Upper lobe of left lung (tissue), 6 donors: Measurements from ENCODE around the gene CCDC124. TPM values are rescaled to one million over a fixed set of nuclear protein-coding genes. Genes with fewer than 3 reads are reported as not detected.

Experiments
- ATAC-seq, 2 donors: fragments of 200-7000 bp; cut with Tn5 transposase; one replicate each; pipeline ENCODE4 v1.9.1; 2022; ENCODE audit warnings: mild to moderate bottlenecking in 2 of 2, moderate library complexity in 2 of 2; ENCODE audit not compliant: low FRiP score in 2 of 2
- DNase-seq, 2 donors: peaks; one replicate each; pipeline ENCODE4 v3.0.0-alpha.2; 2019 to 2020
- H3K27ac ChIP-seq, 4 donors: fragments of 200-600 bp; sonication (generic); one replicate each; pipeline ENCODE4 v1.5.1; 2016 to 2019
- H3K27me3 ChIP-seq, 4 donors: fragments of 200-600 bp; sonication (generic); one replicate each; pipeline ENCODE4 v1.5.1; 2017 to 2019
- H3K36me3 ChIP-seq, 4 donors: fragments of 200-600 bp; sonication (generic); one replicate each; pipeline ENCODE4 v1.5.1; 2016 to 2019
- H3K4me1 ChIP-seq, 4 donors: fragments of 200-600 bp; sonication (generic); one replicate each; pipeline ENCODE4 v1.5.1; 2018 to 2019
- H3K4me3 ChIP-seq, 4 donors: fragments of 200-600 bp; sonication (generic); one replicate each; pipeline ENCODE4 v1.5.1; 2017 to 2019; ENCODE audit warnings: mild to moderate bottlenecking in 2 of 4, moderate library complexity in 1 of 4
- H3K9me3 ChIP-seq, 4 donors: fragments of 200-600 bp; sonication (generic); one replicate each; pipeline ENCODE4 v1.5.1; 2018 to 2019
- EP300 ChIP-seq, 4 donors: sonication (generic); formaldehyde crosslinking; IDR thresholded peaks; one replicate each; pipeline ENCODE4 v1.5.1; 2017; ENCODE audit warnings: antibody characterized with exemption in 4 of 4, control low read depth in 2 of 4
- POLR2A ChIP-seq, 4 donors: fragments of 450-650 bp; IDR thresholded peaks; one replicate each; pipeline ENCODE4 v1.5.1; 2016 to 2017; ENCODE audit warnings: antibody characterized with exemption in 4 of 4, mild to moderate bottlenecking in 2 of 4
- POLR2AphosphoS5 ChIP-seq, 2 donors: sonication (generic); formaldehyde crosslinking; IDR thresholded peaks; one replicate each; pipeline ENCODE4 v1.5.1; 2017; ENCODE audit warnings: antibody characterized with exemption in 2 of 2
- WGBS, 2 donors: methylation state at CpG; one replicate each; pipeline ENCODE4 v1.1.5; 2017 to 2018; 5-methylcytosine and 5-hydroxymethylcytosine counted together
- total RNA-seq, 6 donors: library from RNA; depleted of rRNA in 4 of 6; stranded (reverse); fragments of >200 nt in 4 of 6; gene quantifications; one replicate each; pipeline versions ENCODE4 v1.1.0 to v1.2.1, GENCODE V29; 2016 to 2021
- TF ChIP-seq, protein P1 (sequence below), 6 experiments: fragments of 450-650 bp in 4 of 6; fragments of 200-600 bp in 2 of 6; sonication (generic) in 2 of 6; IDR thresholded peaks; one replicate each; pipeline ENCODE4 v1.5.1; 2016 to 2019; ENCODE audit warnings: antibody characterized with exemption in 6 of 6
- donor health status: DM: no; HTN: no; CAD: no; lungs with moderate emphysema.
- donor health status: DM: no; HTN: yes; CAD: no; lungs with severe emphysema.

Gene CCDC124
- total RNA-seq, 6 donors from 2014 or later, result 50.2 to 83.3 (median 62.1) TPM

DNA sequence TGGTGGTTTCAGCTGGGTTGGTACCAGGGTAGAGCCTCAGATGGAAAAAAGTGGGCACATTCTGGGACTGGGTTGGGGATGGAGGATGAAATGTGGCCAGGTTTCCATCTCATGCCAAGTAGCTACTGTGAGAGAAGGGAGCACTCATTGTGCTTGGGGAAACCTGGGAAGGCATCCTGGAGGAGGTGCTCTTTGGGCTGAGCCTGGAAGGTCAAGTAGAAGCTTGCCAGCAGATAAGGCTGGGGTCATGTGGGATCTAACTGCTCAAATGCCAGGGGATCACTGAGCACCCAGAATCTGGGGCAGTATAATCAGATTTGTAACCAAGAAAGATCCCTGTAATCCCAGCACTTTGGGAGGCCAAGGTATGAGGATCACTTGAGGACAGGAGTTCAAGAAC, 25.1 kb downstream of the CCDC124 start:
- ATAC-seq, result no peak
- no peak overlapping the region for H3K4me3 ChIP-seq
- H3K4me1 ChIP-seq, result peaks cover 0 to 2% (median under 1%) of the 10 kb centered on the region in 4 donors
- peaks cover 0 to 13% (median 10%) of the 10 kb centered on the region in 4 donors for H3K27me3 ChIP-seq
- no peak for TF ChIP-seq POLR2A (IDR thresholded peaks at IDR 0.05)
- TF ChIP-seq POLR2AphosphoS5 (IDR thresholded peaks at IDR 0.05), result no peak
- TF ChIP-seq, protein P1, sequence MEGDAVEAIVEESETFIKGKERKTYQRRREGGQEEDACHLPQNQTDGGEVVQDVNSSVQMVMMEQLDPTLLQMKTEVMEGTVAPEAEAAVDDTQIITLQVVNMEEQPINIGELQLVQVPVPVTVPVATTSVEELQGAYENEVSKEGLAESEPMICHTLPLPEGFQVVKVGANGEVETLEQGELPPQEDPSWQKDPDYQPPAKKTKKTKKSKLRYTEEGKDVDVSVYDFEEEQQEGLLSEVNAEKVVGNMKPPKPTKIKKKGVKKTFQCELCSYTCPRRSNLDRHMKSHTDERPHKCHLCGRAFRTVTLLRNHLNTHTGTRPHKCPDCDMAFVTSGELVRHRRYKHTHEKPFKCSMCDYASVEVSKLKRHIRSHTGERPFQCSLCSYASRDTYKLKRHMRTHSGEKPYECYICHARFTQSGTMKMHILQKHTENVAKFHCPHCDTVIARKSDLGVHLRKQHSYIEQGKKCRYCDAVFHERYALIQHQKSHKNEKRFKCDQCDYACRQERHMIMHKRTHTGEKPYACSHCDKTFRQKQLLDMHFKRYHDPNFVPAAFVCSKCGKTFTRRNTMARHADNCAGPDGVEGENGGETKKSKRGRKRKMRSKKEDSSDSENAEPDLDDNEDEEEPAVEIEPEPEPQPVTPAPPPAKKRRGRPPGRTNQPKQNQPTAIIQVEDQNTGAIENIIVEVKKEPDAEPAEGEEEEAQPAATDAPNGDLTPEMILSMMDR (IDR thresholded peaks at IDR 0.05), result no peak
- TF ChIP-seq EP300 (IDR thresholded peaks at IDR 0.05), result no peak
- H3K27ac ChIP-seq, result no peak overlapping the region
- no peaks in the 10 kb centered on the region for H3K36me3 ChIP-seq
- no peak for DNase-seq
- H3K9me3 ChIP-seq, result no peaks in the 10 kb centered on the region

DNA sequence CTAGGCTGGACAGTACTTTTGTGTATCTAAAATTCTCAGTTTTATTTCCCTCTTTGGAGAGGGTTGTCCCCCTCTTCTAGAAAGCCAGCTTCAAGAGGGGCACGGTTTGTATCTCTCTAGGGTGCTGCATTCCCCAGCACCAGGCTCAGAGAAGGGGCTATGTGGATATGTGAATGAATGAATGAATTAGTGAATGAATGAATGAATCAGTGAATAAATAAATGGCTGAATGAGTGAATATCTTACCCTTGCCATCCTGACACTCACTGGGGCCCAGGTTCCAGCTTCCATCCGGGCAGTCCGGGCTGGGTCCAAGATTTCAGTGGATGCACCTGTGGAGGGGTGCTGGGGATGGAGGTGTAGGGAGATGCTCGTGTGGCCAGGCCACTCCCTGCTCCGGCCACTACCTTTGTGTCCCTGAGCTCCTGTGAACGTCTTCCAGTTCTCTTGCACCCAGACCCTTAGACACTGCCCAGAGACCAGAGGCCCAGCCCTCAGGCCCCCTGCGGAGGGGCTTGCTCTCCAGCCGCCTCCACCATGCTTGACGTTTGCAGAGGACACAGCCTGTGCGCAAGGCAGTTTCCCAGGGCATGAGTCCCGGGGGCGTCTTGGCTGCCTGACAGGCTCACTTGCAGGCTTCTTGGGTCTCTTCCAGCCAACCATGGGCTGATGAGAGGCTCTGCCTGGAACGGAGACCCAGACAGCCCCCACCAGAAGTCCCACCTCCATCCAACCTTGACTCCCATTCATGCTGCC, 31.3 kb downstream of the CCDC124 start:
- Histone ChIP-seq H3K4me3 (no peak overlapping the region), H3K27ac (no peak overlapping the region), H3K9me3 (no peaks in the 10 kb centered on the region), H3K4me1 (peaks cover 0 to 13% (median 4%) of the 10 kb centered on the region in 4 donors), H3K27me3 (peaks cover 0 to 20% (median 9%) of the 10 kb centered on the region in 4 donors), H3K36me3 (no peaks in the 10 kb centered on the region)
- DNase-seq, result peak in 1 of 2 donors; percentile 68
- 75 to 81% methylated on average over 8 to 13 of the region's 13 CpGs for WGBS, 2 donors
- no peak for TF ChIP-seq POLR2AphosphoS5 (IDR thresholded peaks at IDR 0.05)
- TF ChIP-seq EP300 (IDR thresholded peaks at IDR 0.05), result no peak
- TF ChIP-seq, protein P1 (IDR thresholded peaks at IDR 0.05), result no peak
- TF ChIP-seq POLR2A (IDR thresholded peaks at IDR 0.05), result no peak
- ATAC-seq, result peak in 1 of 2 donors; percentile 27

DNA sequence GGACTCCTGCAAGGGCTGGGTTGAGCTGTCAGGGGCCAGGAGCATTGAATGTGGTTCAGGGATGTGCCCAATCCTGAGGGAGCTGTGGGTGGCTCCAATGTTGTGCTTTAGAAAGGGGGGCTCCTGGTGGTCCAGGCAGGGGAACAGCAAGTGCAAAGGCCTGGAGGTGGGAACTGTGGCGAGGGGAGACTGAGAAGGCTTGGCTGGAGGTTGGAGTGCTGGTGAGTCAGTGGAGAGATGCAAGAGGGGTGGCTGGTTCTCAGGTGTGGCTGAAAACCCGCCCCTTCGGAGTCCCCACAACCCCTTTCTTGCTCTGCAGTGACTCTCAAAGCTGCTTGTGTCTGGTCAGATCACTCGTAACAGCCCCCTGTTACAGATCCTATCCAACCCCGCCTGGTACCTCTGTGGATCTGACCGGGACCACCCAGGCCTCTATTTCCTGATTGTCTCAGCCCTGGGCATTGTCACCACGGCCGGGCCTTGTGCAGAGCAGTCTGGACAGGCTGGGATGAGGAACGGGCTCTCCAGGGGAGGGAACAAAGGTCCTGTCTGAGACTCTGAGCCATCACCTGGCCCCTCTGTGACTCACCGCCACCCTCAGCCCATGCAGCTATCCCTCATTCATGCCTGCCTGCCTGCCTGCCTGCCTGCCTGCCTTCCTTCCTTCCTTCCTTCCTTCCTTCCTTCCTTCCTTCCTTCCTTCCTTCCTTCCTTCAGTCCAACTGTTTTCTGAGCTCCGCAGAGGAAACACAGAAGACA, 32.7 kb downstream of the CCDC124 start:
- 53 to 59% methylated on average over 8 to 11 of the region's 11 CpGs for WGBS, 2 donors
- H3K36me3 ChIP-seq, result no peaks in the 10 kb centered on the region
- H3K27me3 ChIP-seq, result peaks cover 0 to 20% (median 9%) of the 10 kb centered on the region in 4 donors
- peaks cover 0 to 13% (median 4%) of the 10 kb centered on the region in 4 donors for H3K4me1 ChIP-seq
- DNase-seq, result no peak
- no peak overlapping the region for H3K27ac ChIP-seq
- TF ChIP-seq, protein P1 (IDR thresholded peaks at IDR 0.05), result no peak
- TF ChIP-seq POLR2AphosphoS5 (IDR thresholded peaks at IDR 0.05) (no peak), POLR2A (IDR thresholded peaks at IDR 0.05) (no peak), EP300 (IDR thresholded peaks at IDR 0.05) (no peak)
- no peak for ATAC-seq
- H3K4me3 ChIP-seq, result no peak overlapping the region
- H3K9me3 ChIP-seq, result no peaks in the 10 kb centered on the region

DNA sequence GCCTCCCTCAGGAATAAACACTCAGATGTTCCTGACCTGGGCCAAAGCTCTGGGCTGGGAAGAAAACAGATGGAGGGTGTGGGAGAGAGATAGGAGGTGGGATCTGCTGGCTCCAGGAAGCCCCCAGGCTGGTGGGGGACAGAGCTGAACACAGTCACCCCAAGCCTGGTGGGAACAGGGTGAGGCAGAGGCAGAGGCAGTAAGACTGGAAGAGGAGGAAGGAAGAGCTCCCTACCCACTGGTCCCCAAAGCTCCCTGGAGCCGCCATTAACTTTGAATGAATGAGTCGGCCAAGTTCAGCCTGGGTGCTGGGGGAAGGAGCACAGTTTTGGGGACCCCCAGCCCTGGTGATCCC, 33.3 kb downstream of the CCDC124 start:
- H3K27me3 ChIP-seq, result peaks cover 0 to 20% (median 9%) of the 10 kb centered on the region in 4 donors

More for the DNA sequence above, 33.3 kb downstream of the CCDC124 start:
- H3K36me3 ChIP-seq, result no peaks in the 10 kb centered on the region
- DNase-seq, result no peak
- H3K4me1 ChIP-seq, result peaks cover 0 to 13% (median 4%) of the 10 kb centered on the region in 4 donors
- H3K9me3 ChIP-seq, result no peaks in the 10 kb centered on the region
- ATAC-seq, result no peak
- no peak overlapping the region for H3K4me3 ChIP-seq
- H3K27ac ChIP-seq, result no peak overlapping the region
- no peak for TF ChIP-seq POLR2A (IDR thresholded peaks at IDR 0.05)
- no peak for TF ChIP-seq EP300 (IDR thresholded peaks at IDR 0.05)
- TF ChIP-seq, protein P1 (IDR thresholded peaks at IDR 0.05), result no peak
- no peak for TF ChIP-seq POLR2AphosphoS5 (IDR thresholded peaks at IDR 0.05)
- WGBS, 2 donors, result 46% methylated on average over 2 of the region's 2 CpGs; no CpG with 5 or more reads in 1 of the 2 donors
